HCT116 (cell line): ENCODE measurements around the gene WSCD2. TPM values are rescaled to one million over a fixed set of nuclear protein-coding genes. Genes with fewer than 3 reads are reported as not detected.

Experiments used
- ATAC-seq: fragments of 200-7000 bp; cut with Tn5 transposase; 2 replicates; pipeline ENCODE4 v1.9.1; 2020; ENCODE audit warnings: mild to moderate bottlenecking, moderate library complexity
- BruUV-seq: library from RNA; stranded (reverse); fragments of 400-500 nt; replicated peaks from 2 replicates; lab custom pipeline; 2021; lab: Mats Ljungman, UMichigan
- CTCF ChIA-PET: fragments of 300-600 bp; sonication (Branson Sonifier 250); formaldehyde crosslinking; loops from one replicate; lab custom pipeline; 2021; ENCODE audit warnings: antibody characterized with exemption; lab: Charles Lee
- POLR2A ChIA-PET: fragments of 300-600, 350-600 bp; sonication (Branson Sonifier 250); formaldehyde crosslinking; loops from one replicate; lab custom pipeline; 2021; ENCODE audit warnings: antibody characterized with exemption; lab: Charles Lee
- RAD21 ChIA-PET, 2 experiments: fragments of 300-600 bp; sonication (Branson Sonifier 250); formaldehyde crosslinking; loops; one replicate each; lab custom pipeline; 2023; ENCODE audit warnings: low total read pairs in 2 of 2; ENCODE audit not compliant: uncharacterized antibody in 2 of 2, unreplicated experiment in 2 of 2, low non-redundant PET in 1 of 2; lab: Charles Lee
- DNase-seq: peaks from one replicate; pipeline ENCODE4 v3.0.0-alpha.2; 2010; ENCODE audit warnings: low read depth, low spot score
- H2AFZ ChIP-seq: fragments of 200-600 bp; shearing (Covaris generic), sonication (generic); 2 replicates; pipeline ENCODE4 v1.6.1; 2017; ENCODE audit warnings: low read depth, mixed run types, mixed read lengths, antibody characterized with exemption, low read length; ENCODE audit not compliant: poor library complexity, severe bottlenecking
- H3K27ac ChIP-seq: 2 replicates; pipeline ENCODE4 v1.5.1; 2012; ENCODE audit warnings: low read depth, low read length
- H3K27me3 ChIP-seq: fragments of 200-600 bp; sonication (generic); 2 replicates; pipeline ENCODE4 v1.6.1; 2016; ENCODE audit warnings: mixed run types, low read length, mixed read lengths; ENCODE audit not compliant: insufficient read depth
- H3K36me3 ChIP-seq, 2 experiments: fragments of 200-500 bp in 1 of 2; fragments of 200-600 bp in 1 of 2; sonication (Bioruptor generic) in 1 of 2; sonication (generic) in 1 of 2; 2 replicates each; pipeline versions ENCODE4 v1.5.1 to v1.6.1; 2014 to 2016; ENCODE audit warnings: low read length in 2 of 2, inconsistent platforms in 1 of 2, mixed read lengths in 1 of 2, mixed run types in 1 of 2; ENCODE audit not compliant: insufficient read depth in 2 of 2, control insufficient read depth in 1 of 2
- H3K4me1 ChIP-seq, 2 experiments: fragments of 200-600 bp in 1 of 2; sonication (generic) in 1 of 2; 2 replicates each; pipeline versions ENCODE4 v1.5.1 to v1.6.1; 2012 to 2017; ENCODE audit warnings: low read length in 2 of 2, inconsistent platforms in 1 of 2, mild to moderate bottlenecking in 1 of 2, mixed read lengths in 1 of 2, mixed run types in 1 of 2, moderate library complexity in 1 of 2; ENCODE audit not compliant: insufficient read depth in 2 of 2, control insufficient read depth in 1 of 2
- H3K4me2 ChIP-seq: fragments of 200-600 bp; sonication (generic); 2 replicates; pipeline ENCODE4 v1.6.1; 2017; ENCODE audit warnings: mixed run types, low read length, mixed read lengths
- H3K4me3 ChIP-seq, 2 experiments: fragments of 200-600 bp in 1 of 2; sonication (generic) in 1 of 2; replicated peaks in 1 of 2; 2 replicates each; pipeline ENCODE4 v1.5.1; 2011 to 2016; ENCODE audit warnings: low read length in 2 of 2, control low read depth in 1 of 2, low read depth in 1 of 2, mild to moderate bottlenecking in 1 of 2, mixed read lengths in 1 of 2, mixed run types in 1 of 2
- H3K79me2 ChIP-seq: fragments of 200-600 bp; sonication (generic); 2 replicates; pipeline ENCODE4 v1.6.1; 2017; ENCODE audit warnings: mild to moderate bottlenecking, mixed run types, low read length, moderate library complexity, mixed read lengths; ENCODE audit not compliant: insufficient read depth
- H3K9ac ChIP-seq: fragments of 200-600 bp; sonication (generic); 2 replicates; pipeline ENCODE4 v1.6.1; 2016; ENCODE audit warnings: low read length, mixed read lengths
- H3K9me2 ChIP-seq: fragments of 200-600 bp; sonication (generic), shearing (Covaris generic); 2 replicates; pipeline ENCODE4 v1.6.1; 2017; ENCODE audit warnings: mixed run types, mild to moderate bottlenecking, moderate library complexity; ENCODE audit not compliant: insufficient read depth
- H3K9me3 ChIP-seq, 2 experiments: fragments of 200-500 bp in 1 of 2; fragments of 200-600 bp in 1 of 2; sonication (Bioruptor generic) in 1 of 2; sonication (generic) in 1 of 2; 2 replicates each; pipeline ENCODE4 v1.6.1; 2014 to 2017; ENCODE audit warnings: low read length in 2 of 2, mixed read lengths in 2 of 2, inconsistent platforms in 1 of 2, low read depth in 1 of 2, mild to moderate bottlenecking in 1 of 2, mixed run types in 1 of 2, moderate library complexity in 1 of 2; ENCODE audit not compliant: control insufficient read depth in 1 of 2, insufficient read depth in 1 of 2
- H4K20me1 ChIP-seq: fragments of 200-600 bp; sonication (generic), shearing (Covaris generic); 2 replicates; pipeline ENCODE4 v1.6.1; 2017; ENCODE audit warnings: mixed run types, mild to moderate bottlenecking, moderate library complexity; ENCODE audit not compliant: insufficient read depth
- ELF1 ChIP-seq: IDR thresholded peaks from 2 replicates; pipeline ENCODE4 v1.6.1; 2012; ENCODE audit warnings: low read depth, borderline replicate concordance
- MAX ChIP-seq: IDR thresholded peaks from 2 replicates; pipeline ENCODE4 v1.6.1; 2012
- POLR2AphosphoS5 ChIP-seq: IDR thresholded peaks from 2 replicates; pipeline ENCODE4 v1.6.1; 2011; ENCODE audit warnings: mild to moderate bottlenecking, low read depth, low read length, moderate library complexity
- SIN3A ChIP-seq: IDR thresholded peaks from 2 replicates; pipeline ENCODE4 v1.6.1; 2012; ENCODE audit warnings: low read depth
- SRF ChIP-seq: IDR thresholded peaks from 2 replicates; pipeline ENCODE4 v1.6.1; 2012; ENCODE audit warnings: low read depth
- YY1 ChIP-seq: IDR thresholded peaks from 2 replicates; pipeline ENCODE4 v1.6.1; 2011; ENCODE audit warnings: low read length, low read depth, moderate library complexity, mild to moderate bottlenecking; ENCODE audit not compliant: insufficient replicate concordance; ENCODE audit errors: extremely low read depth
- intact Hi-C: fragments of 100-400 bp; cut with micrococcal nuclease; formaldehyde crosslinking; loops from 2 replicates; pipeline ENCODE4 v1.10.0; 2022
- total RNA-seq: library from RNA; stranded (reverse); gene quantifications from one replicate; pipeline ENCODE4 v1.2.1, GENCODE V29; 2021; ENCODE audit not compliant: unreplicated experiment
- TF ChIP-seq, protein P1 (sequence below): IDR thresholded peaks from 2 replicates; pipeline ENCODE4 v1.6.1; 2011; ENCODE audit warnings: mild to moderate bottlenecking, low read length, moderate library complexity; ENCODE audit not compliant: insufficient replicate concordance; ENCODE audit errors: extremely low read depth
- TF ChIP-seq, protein P2 (sequence below), 3 experiments: fragments of 200-600 bp in 1 of 3; sonication (generic) in 1 of 3; IDR thresholded peaks in 2 of 3; conservative IDR thresholded peaks in 1 of 3; 2 replicates each; pipeline ENCODE4 v1.5.1; 2012 to 2017; ENCODE audit warnings: low read depth in 2 of 3, low read length in 2 of 3, antibody characterized with exemption in 1 of 3, borderline replicate concordance in 1 of 3, control low read depth in 1 of 3, mild to moderate bottlenecking in 1 of 3, mixed read lengths in 1 of 3, mixed run types in 1 of 3, moderate library complexity in 1 of 3; ENCODE audit not compliant: insufficient read depth in 1 of 3

WSCD2 gene
- total RNA-seq, 1 experiment from 2014 or later, result 0.05 TPM

DNA sequence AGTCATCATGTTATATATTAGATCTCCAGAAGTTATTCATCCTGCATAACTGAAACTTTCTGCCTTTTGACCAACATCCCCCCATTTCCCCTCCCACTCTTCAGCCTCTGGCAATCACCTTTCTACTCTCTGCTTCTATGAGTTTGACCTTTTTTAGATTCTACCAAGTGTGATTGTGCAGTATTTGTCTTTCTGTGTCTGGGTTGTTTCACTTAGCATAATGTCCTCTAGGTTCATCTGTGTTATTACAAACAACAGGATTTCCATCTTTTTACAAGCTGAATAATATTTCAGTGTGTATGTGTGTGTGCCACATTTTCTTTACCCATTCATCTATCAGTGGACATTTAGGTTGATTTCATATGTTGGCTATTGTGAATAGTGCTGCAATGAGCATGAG, 11.2 kb upstream of the WSCD2 start:
- no peaks in the 10 kb centered on the region for H3K36me3 ChIP-seq
- no peaks in the 10 kb centered on the region for H3K9me3 ChIP-seq
- no peak overlapping the region for H3K27ac ChIP-seq
- RAD21 ChIA-PET, result no interaction called here
- POLR2A ChIA-PET, result no interaction called here
- H4K20me1 ChIP-seq, result no peaks in the 10 kb centered on the region
- DNase-seq, result no peak
- no TSS peak for BruUV-seq
- H3K27me3 ChIP-seq, result peaks cover 54% of the 10 kb centered on the region
- H3K79me2 ChIP-seq, result no peaks in the 10 kb centered on the region
- CTCF ChIA-PET, result no interaction called here
- H2AFZ ChIP-seq, result no peak overlapping the region
- H3K4me1 ChIP-seq, result no peaks in the 10 kb centered on the region
- intact Hi-C loops, result no loop called here
- no peak overlapping the region for H3K4me3 ChIP-seq
- no peak for TF ChIP-seq YY1
- no peak for TF ChIP-seq POLR2AphosphoS5
- TF ChIP-seq SIN3A, result no peak
- TF ChIP-seq, protein P1, sequence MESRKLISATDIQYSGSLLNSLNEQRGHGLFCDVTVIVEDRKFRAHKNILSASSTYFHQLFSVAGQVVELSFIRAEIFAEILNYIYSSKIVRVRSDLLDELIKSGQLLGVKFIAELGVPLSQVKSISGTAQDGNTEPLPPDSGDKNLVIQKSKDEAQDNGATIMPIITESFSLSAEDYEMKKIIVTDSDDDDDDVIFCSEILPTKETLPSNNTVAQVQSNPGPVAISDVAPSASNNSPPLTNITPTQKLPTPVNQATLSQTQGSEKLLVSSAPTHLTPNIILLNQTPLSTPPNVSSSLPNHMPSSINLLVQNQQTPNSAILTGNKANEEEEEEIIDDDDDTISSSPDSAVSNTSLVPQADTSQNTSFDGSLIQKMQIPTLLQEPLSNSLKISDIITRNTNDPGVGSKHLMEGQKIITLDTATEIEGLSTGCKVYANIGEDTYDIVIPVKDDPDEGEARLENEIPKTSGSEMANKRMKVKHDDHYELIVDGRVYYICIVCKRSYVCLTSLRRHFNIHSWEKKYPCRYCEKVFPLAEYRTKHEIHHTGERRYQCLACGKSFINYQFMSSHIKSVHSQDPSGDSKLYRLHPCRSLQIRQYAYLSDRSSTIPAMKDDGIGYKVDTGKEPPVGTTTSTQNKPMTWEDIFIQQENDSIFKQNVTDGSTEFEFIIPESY, result no peak
- no peak overlapping the region for H3K9ac ChIP-seq
- no peaks in the 10 kb centered on the region for H3K9me2 ChIP-seq
- no peak for ATAC-seq
- no peak overlapping the region for H3K4me2 ChIP-seq

DNA sequence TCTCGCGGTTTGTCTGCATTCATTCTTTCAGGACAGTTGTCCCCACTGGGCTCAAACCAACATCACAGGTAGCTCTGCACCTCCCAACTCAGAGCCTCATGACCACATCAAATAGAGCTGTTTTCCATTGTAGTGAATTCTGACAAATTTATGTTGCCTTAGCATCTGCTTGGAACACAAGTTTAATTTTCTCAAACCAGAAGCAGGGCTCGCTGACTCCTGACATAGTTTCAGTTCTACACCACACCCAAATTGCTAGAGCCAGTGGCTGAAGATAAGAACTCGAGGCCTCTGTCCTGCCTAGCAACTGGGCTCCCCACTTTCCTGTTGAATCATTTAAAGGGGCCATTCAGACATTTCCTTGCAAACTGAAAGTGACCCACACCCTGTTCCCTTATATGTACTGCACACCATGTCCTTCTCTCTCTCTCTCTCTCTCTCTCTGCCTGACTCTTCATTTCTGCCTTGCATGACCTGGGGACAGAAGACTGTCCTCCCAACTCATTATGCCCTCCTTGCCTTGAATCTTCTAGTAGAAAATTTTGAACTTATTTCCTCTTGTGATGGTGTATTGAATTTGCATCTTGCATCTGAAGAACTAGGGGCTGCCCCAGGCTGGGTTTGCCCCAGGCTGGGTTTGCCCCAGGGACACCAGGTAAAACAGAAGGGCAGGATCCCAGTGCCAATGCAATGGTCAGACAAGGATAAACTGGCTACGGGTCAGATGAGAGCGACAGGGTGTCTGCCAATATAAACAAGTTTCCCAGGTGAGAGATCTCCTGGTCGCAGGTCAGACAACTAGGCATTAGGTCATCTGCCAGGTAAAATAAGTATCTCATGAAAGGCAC, 9.7 kb upstream of the WSCD2 start:
- Histone ChIP-seq H2AFZ (no peak overlapping the region), H3K9ac (no peak overlapping the region), H3K79me2 (no peaks in the 10 kb centered on the region), H4K20me1 (no peaks in the 10 kb centered on the region), H3K4me1 (no peaks in the 10 kb centered on the region), H3K36me3 (no peaks in the 10 kb centered on the region), H3K4me2 (no peak overlapping the region), H3K27me3 (peaks cover 51% of the 10 kb centered on the region), H3K27ac (no peak overlapping the region), H3K4me3 (no peak overlapping the region), H3K9me2 (no peaks in the 10 kb centered on the region), H3K9me3 (no peaks in the 10 kb centered on the region)
- DNase-seq (no peak), ATAC-seq (no peak)
- no TSS peak for BruUV-seq
- CTCF ChIA-PET, result no interaction called here
- intact Hi-C loops, result no loop called here
- RAD21 ChIA-PET, result no interaction called here
- POLR2A ChIA-PET, result no interaction called here
- TF ChIP-seq SIN3A, result no peak
- TF ChIP-seq, protein P1, result no peak
- TF ChIP-seq SRF, result no peak
- TF ChIP-seq, protein P2, sequence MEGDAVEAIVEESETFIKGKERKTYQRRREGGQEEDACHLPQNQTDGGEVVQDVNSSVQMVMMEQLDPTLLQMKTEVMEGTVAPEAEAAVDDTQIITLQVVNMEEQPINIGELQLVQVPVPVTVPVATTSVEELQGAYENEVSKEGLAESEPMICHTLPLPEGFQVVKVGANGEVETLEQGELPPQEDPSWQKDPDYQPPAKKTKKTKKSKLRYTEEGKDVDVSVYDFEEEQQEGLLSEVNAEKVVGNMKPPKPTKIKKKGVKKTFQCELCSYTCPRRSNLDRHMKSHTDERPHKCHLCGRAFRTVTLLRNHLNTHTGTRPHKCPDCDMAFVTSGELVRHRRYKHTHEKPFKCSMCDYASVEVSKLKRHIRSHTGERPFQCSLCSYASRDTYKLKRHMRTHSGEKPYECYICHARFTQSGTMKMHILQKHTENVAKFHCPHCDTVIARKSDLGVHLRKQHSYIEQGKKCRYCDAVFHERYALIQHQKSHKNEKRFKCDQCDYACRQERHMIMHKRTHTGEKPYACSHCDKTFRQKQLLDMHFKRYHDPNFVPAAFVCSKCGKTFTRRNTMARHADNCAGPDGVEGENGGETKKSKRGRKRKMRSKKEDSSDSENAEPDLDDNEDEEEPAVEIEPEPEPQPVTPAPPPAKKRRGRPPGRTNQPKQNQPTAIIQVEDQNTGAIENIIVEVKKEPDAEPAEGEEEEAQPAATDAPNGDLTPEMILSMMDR (IDR thresholded peaks at IDR 0.05 in 2 of 3, conservative IDR thresholded peaks at IDR 0.05 in 1 of 3; ENCODE audit: borderline replicate concordance in 1 of 3, insufficient read depth in 1 of 3, low read depth in 2 of 3, low read length in 2 of 3), result no peak
- no peak for TF ChIP-seq ELF1
- no peak for TF ChIP-seq MAX
- no peak for TF ChIP-seq POLR2AphosphoS5
